GM21576 (cell line): ENCODE measurements around the gene MYOM1.
"Not testable (repeated sequence)": the region's sequence is repeated elsewhere in the genome, so short reads cannot be mapped to it uniquely, and the experiment has no call there.

ENCODE experiments used
- ATAC-seq: cut with Tn5 transposase; IDR thresholded peaks from one replicate; pipeline ENCODE4 v1.9.1; 2021; ENCODE audit warnings: mild to moderate bottlenecking, moderate library complexity; ENCODE audit not compliant: unreplicated experiment

MYOM1 gene

GRCh38 chr18:3061581-3062312 is 158.0 kb downstream of the MYOM1 start:
- ATAC-seq: no peak

DNA sequence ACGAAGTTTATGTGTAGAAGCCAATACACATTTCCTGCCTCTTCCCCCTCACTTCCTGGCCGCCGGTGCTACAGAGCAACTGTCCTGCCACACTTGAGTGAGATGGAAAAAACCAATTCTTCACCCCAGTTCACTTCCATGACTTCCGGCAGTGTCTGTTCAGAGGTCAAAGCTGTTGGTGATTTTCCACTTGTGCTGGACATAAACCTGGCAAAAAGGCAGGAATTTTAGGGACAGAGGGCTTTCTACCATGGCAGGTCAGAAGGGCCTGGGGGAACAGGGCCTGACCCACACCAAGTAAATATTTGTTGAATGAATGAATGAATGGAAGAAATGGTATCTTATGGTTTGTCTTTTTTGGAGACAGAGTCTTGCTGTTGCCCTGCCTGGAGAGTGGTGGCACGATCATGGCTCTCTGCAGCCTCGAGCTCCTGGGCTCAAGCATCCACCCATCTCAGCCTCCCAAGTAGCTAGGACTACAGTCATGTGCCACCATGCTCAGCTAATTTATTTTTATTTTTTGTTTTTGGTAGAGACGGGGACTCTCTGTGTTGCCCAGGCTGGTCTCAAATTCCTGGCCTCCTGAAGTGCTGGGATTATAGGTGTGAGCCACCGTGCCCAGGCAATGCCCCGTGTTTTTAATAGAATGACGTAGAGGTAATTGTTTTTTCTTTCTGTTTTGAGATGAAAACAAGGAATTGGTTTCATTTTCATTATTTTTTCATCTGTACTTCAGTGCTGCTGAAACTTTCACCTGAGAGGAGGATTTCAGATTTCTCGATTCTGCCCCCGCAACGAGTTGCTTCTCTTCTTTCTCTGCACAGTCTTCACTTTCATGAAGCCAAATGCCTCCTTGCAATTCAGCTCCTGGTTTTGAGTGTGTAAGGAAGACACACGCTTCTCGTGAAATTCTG is 158.8 kb downstream of the MYOM1 start:
- peak; percentile 30 for ATAC-seq

GRCh38 chr18:3059272-3059671 is 160.5 kb downstream of the MYOM1 start:
- ATAC-seq: no peak

DNA sequence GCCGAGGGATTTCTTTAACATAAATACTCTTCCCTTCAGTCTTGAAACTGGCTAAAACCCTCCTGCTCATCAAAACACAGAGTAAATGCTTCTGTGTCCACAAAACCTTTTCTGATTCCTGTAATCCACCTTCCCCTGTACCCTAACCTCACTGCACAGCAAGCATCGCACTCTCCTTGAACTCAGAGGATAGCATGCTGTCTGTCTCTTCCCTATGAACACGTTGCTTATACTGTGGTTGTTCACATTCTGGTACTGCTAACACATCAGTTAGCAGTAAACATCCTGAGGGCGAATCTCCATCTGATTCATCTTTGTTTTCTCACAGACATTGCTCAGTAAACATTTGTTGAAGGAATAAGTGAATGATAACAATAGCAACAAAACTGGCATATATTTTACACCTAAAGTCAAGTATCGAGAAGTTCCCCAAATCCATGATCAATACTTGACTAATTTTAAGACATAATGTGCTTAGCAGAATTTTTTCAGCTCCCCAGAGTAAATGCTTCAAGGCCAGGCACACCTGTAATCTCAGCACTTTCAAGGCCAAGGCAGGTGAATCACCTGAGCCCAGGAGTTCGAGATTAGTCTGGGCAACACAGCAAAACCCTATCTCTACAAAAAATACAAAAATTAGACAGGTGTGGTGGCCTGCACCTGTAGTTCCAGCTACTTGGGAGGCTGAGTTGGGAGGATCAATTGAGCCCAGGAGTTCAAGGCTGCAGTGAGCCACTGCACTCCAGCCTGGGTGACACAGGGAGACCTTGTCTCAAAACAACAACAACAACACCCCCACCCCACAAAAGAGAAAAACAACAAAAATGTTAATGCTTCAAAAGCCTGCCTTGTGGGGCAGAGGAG is 161.2 kb downstream of the MYOM1 start:
- ATAC-seq: no peak

DNA sequence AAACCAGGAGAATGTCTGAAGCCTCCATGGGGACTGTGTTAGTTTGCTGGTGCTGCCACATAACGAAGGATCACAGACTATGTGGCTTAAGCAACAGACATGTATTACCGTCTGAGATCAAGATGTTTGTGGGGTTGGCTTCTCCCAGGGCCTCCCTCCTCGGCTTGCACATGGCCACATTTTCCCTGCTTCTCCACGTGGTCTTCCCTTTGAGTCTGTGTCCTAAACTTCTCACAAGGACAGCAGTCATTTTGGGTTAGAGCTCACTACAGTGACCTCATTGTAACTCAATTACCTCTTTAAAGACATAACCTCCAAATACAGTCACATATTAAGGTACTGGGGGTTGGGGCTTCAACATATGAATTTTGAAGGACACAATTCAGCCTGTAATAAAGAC is 162.2 kb downstream of the MYOM1 start:
- no peak for ATAC-seq

GRCh38 chr18:3056311-3056710 is 163.5 kb downstream of the MYOM1 start:
- no peak for ATAC-seq

DNA sequence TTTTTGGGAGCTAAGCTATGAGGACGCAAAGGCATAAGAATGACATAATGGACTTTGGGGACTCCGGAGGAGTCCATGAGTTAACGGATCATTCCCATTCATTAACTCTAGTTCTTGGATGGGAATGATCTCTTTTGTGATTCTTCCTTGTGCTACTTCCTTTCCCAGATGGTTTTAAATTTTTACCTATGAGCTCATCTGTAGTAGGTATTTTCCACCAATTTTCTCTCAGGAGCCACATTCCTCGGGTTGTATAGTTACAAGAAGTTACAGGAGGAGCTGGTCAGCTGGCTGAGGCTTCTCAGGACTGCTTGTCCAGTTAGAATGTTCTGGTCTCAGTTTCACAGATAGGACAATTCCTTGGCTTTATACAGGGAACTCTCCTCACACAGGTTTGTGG is 164.0 kb downstream of the MYOM1 start:
- ATAC-seq: no peak

- no peak for ATAC-seq
Observed at GRCh38 chr18:3055186-3055728, 164.5 kb downstream of the MYOM1 start.

GRCh38 chr18:3054780-3055179 is 165.0 kb downstream of the MYOM1 start:
- ATAC-seq: no peak

DNA sequence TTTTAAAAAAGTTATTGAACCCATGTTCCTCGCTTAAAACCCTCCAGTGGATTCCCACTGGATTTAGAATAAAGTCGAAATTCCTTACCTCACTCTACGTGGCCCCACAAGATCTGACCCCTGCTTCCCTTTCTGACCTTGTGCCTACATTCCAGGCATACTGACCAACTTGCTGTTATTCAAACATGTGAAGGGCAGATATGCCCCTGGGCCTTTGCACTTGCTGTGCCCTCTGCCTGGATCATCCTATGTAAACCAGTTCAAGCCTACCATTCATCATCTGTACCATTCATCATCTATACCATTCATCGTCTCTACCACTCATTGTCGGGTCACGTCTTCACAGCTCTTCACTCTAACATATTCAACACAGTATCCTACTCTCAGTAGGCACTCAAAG is 165.6 kb downstream of the MYOM1 start:
- ATAC-seq: no peak

GRCh38 chr18:3053081-3053480 is 166.7 kb downstream of the MYOM1 start:
- no peak for ATAC-seq

- ATAC-seq: no peak
Observed at GRCh38 chr18:3052411-3052758, 167.4 kb downstream of the MYOM1 start.

DNA sequence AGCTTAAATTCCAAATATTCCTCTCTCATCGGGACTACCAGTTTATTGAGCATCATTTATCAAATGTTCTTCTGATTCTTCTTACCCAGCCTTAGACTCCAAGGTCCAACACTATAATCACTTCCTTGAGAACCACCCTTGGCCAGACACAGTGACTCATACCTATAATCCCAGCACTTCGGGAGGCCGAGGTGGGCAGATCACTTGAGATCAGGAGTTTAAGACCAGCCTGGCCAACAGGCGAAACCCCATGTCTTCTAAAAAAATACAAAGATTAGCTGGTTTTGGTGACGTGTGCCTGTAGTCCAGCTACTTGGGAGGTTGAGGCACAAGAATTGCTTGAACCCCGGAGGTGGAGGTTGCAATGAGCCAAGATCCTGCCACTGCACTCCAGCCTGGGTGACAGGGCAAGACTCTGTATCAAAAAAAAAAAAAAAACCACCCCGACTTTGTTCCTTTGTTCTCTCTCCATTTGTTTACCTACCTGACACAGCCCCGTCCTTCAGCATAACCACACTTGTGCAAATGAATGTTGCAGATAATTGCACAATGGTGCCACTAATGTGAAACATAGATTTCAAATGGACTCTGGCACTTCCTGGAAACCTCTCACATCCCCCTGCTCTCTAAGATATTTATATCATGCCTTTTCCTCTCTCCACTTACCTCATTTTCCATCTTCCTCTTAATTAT is 167.9 kb downstream of the MYOM1 start:
- no peak for ATAC-seq

DNA sequence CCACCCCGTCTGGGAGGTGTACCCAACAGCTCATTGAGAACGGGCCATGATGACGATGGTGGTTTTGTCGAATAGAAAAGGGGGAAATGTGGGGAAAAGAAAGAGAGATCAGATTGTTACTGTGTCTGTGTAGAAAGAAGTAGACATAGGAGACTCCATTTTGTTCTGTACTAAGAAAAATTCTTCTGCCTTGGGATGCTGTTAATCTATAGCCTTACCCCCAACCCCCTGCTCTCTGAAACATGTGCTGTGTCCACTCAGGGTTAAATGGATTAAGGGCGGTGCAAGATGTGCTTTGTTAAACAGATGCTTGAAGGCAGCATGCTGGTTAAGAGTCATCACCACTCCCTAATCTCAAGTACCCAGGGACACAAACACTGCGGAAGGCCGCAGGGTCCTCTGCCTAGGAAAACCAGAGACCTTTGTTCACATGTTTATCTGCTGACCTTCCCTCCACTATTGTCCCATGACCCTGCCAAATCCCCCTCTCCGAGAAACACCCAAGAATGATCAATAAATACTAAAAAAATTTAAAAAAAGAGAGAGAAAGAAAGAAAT is 169.8 kb downstream of the MYOM1 start:
- ATAC-seq: not testable (repeated sequence)

- no peak for ATAC-seq
Observed at GRCh38 chr18:3048820-3049349, 170.9 kb downstream of the MYOM1 start.

- ATAC-seq: no peak
Observed at GRCh38 chr18:3048121-3048520, 171.6 kb downstream of the MYOM1 start.

DNA sequence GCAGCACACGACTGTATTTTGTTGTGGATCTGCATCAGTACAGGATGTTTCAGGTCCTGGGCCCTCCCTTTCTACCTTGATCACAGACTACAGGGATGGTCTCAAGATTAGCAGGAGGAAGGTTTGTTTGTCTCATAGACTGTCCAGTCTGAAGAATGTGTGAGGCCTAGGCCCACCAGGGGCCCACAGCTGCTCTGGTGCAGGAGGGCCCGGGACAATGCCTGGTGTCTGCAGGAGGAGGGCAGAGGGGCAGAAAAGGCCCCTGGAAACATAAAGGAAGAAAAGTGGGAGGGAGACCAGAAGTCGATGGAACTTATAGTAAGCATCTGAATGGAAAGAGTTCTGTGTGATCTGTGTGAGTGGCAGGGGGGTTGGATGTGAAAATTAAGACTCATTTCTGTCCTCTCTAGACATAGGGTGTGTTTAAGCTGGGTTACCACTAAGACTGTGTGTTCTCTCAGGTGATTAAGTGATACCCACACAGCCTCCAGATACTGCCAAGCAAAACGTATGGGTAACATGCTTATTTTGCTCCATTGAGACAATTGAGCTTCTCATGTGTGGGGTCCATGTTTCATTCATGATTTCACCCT is 173.5 kb downstream of the MYOM1 start:
- ATAC-seq: peak; percentile 75

GRCh38 chr18:3044931-3045698 is 174.7 kb downstream of the MYOM1 start:
- ATAC-seq: no peak

DNA sequence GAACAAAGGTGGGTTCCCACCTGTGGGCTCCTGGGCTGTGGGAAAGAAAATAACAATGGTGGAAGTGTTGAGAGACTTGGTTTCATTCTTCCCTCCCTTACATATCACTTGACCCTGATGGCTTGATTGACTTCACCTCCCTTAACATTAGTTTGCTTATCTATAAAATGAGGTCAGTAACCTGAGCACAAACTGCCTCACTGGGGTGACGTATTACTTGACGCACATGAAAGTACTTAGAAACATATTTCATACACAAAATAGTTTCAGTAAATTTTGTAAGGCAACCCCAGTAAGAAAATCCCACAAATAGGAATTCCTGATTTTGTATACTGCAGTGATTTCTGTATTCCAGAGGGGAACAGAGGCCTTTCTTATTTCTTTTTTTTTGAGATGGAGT is 177.4 kb downstream of the MYOM1 start:
- no peak for ATAC-seq
